ENCODE results near the gene ULBP2. TPM values are rescaled to one million over a fixed set of nuclear protein-coding genes. Genes with fewer than 3 reads are reported as not detected.

ULBP2 gene
- total RNA-seq, 3 donors from 2014 or later (not counting 1 experiment from before 2014, with no cell fraction given): 0.98 to 2.4 (median 2.4) TPM

DNA sequence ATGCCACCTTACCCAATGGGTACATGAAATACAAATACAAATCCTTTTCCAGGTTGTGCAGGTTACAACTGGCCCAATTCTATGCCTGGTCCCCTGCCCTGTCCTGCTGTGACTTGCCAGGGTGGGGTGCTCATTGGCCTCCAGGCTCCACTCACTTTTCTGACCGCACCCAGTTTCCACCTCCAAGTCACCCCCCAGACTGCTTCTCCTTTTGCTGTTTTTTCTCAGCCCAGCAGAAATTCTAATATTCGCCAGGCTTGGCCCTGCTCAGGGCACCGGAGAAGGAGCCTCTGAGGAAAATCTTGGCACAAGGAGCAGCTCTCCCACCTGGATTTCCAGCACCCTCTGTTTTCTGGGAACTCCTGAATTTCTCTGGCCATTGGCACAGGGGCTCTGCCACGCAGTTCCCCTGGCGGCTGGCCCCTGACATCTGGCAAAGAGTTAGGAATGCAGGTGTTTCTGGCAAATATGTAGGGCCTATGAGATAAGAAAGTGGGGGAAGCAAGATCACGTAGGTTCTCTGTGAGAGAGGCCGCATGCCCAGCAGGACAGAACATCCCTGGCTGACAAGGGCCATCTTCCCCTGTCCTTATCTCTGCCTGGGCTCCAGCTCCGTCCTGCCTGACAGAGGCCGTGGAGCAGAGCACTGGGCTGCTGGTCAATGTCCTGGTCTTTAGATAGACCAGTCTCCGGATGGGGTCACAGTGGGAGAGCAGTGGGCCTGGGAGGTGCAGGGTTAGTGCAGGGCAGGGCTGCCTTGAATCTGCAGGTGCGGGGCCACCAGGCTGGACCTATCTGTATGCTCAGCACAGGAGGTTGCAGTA lies 41.0 kb upstream of the ULBP2 start:
- peaks cover 0 to 3% of the 10 kb centered on the region in 2 donors for H3K4me1 Mint-ChIP-seq
- Histone ChIP-seq H3K4me3 (ENCODE audit: low read length) (no peak overlapping the region), H3K27me3 (ENCODE audit: control insufficient read depth, insufficient read depth, low read length) (no peaks in the 10 kb centered on the region), H3K27ac (ENCODE audit: low read length) (no peak overlapping the region), H3K36me3 (ENCODE audit: control insufficient read depth, insufficient read depth, low read length) (no peaks in the 10 kb centered on the region), H3K4me1 (ENCODE audit: control insufficient read depth, insufficient read depth, low read length) (no peaks in the 10 kb centered on the region), H3K9me3 (ENCODE audit: control insufficient read depth, insufficient read depth, low read length) (no peaks in the 10 kb centered on the region)
- no peak overlapping the region for H3K27ac Mint-ChIP-seq
- peaks cover 9 to 10% of the 10 kb centered on the region in 2 donors for H3K27me3 Mint-ChIP-seq (ENCODE audit: low read depth in 2 of 2)
- 93% methylated on average over 11 of the region's 11 CpGs for WGBS (ENCODE audit: insufficient coverage)
- intact Hi-C loops (cut with micrococcal nuclease): no loop called here
- no peak overlapping the region for H3K4me3 Mint-ChIP-seq
- no peaks in the 10 kb centered on the region for H3K9me3 Mint-ChIP-seq
- TF ChIP-seq, protein P1, sequence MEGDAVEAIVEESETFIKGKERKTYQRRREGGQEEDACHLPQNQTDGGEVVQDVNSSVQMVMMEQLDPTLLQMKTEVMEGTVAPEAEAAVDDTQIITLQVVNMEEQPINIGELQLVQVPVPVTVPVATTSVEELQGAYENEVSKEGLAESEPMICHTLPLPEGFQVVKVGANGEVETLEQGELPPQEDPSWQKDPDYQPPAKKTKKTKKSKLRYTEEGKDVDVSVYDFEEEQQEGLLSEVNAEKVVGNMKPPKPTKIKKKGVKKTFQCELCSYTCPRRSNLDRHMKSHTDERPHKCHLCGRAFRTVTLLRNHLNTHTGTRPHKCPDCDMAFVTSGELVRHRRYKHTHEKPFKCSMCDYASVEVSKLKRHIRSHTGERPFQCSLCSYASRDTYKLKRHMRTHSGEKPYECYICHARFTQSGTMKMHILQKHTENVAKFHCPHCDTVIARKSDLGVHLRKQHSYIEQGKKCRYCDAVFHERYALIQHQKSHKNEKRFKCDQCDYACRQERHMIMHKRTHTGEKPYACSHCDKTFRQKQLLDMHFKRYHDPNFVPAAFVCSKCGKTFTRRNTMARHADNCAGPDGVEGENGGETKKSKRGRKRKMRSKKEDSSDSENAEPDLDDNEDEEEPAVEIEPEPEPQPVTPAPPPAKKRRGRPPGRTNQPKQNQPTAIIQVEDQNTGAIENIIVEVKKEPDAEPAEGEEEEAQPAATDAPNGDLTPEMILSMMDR (IDR thresholded peaks at IDR 0.05): no peak
- DNase-seq (no peak), ATAC-seq (no peak)
- H3K36me3 Mint-ChIP-seq: no peaks in the 10 kb centered on the region

DNA sequence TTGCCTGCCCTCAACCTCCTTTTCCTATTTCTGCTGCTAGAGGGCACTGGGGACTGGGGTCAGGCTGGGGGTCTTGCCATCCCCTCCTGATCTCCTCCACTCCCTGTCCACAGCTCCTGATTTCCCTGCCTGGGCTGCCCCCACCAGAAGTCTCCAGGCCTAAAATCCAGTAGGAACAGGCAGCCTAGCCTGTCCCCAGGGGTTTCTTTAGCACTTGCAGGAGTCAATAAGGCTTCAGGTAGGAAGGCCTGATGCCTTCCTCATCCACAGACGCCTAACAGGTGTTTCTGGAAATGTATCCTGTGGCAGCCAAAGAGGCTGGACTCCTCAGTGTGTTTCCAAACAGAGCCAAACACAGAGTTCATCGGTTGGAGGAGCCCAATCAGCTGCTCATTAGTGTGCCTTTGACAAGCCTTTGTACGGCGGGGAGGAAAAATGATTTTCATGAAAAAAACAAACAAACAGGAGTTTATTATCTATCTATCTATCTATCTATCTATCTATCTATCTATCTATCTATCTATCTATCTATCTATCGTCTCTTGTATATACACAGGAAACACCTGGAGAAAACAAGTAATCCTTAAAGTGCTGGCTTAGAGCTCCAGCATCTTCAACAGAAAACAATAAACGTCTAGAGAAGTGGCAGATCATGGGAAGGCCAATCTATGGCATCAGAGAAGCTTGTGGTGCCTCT lies 40.2 kb upstream of the ULBP2 start:
- Histone ChIP-seq H3K36me3 (ENCODE audit: control insufficient read depth, insufficient read depth, low read length) (no peaks in the 10 kb centered on the region), H3K27me3 (ENCODE audit: control insufficient read depth, insufficient read depth, low read length) (no peaks in the 10 kb centered on the region), H3K9me3 (ENCODE audit: control insufficient read depth, insufficient read depth, low read length) (no peaks in the 10 kb centered on the region), H3K4me1 (ENCODE audit: control insufficient read depth, insufficient read depth, low read length) (no peaks in the 10 kb centered on the region), H3K27ac (ENCODE audit: low read length) (no peak overlapping the region), H3K4me3 (ENCODE audit: low read length) (no peak overlapping the region)
- no peaks in the 10 kb centered on the region for H3K9me3 Mint-ChIP-seq
- H3K4me3 Mint-ChIP-seq: no peak overlapping the region
- no peaks in the 10 kb centered on the region for H3K36me3 Mint-ChIP-seq
- intact Hi-C loops (cut with micrococcal nuclease): no loop called here
- DNase-seq (no peak), ATAC-seq (no peak)
- TF ChIP-seq, protein P1 (IDR thresholded peaks at IDR 0.05): no peak
- no peak overlapping the region for H3K27ac Mint-ChIP-seq
- H3K27me3 Mint-ChIP-seq (ENCODE audit: low read depth in 2 of 2): peaks cover 9 to 10% of the 10 kb centered on the region in 2 donors
- H3K4me1 Mint-ChIP-seq: no peaks in the 10 kb centered on the region
- WGBS (ENCODE audit: insufficient coverage): 87% methylated on average over 6 of the region's 6 CpGs

DNA sequence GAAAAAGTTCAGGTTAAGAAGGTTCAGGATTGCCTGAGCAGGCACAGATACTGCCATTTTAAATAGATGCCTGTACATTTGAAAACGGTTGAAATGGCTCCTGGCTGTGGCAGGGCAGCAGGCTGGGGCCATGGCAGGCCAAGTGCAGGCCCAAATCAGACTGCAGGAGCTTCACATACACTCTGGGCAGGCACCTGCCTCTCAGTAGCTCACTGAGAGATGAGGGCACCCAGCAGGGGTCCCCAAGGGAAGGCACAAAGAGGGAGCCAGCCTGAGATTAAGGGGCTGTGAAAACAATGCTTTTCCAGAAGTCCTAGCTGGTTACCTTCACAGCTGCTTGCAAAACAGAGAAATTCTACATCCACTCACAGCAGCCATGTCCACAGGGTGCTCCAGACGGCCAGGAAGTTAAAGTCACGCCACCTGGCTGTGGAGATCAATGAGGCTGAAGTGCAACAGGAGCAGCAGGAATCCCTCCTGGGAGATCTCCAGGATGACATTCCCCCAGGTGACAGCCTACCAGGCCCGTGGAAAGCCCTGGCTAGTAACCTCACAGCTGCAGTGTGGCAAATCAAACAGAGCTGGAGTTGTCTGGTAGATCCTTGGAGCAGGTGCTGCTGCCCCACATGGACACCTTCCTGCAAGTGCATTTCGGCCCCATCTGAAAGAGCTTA lies 37.7 kb upstream of the ULBP2 start:
- TF ChIP-seq, protein P1 (IDR thresholded peaks at IDR 0.05): no peak
- intact Hi-C loops (cut with micrococcal nuclease): no loop called here
- H3K27me3 Mint-ChIP-seq (ENCODE audit: low read depth in 2 of 2): peaks cover 5 to 8% of the 10 kb centered on the region in 2 donors
- WGBS (ENCODE audit: insufficient coverage): 78% methylated on average over 5 of the region's 5 CpGs
- Histone ChIP-seq H3K4me1 (ENCODE audit: control insufficient read depth, insufficient read depth, low read length) (no peaks in the 10 kb centered on the region), H3K9me3 (ENCODE audit: control insufficient read depth, insufficient read depth, low read length) (peaks cover 8% of the 10 kb centered on the region), H3K4me3 (ENCODE audit: low read length) (no peak overlapping the region), H3K36me3 (ENCODE audit: control insufficient read depth, insufficient read depth, low read length) (no peaks in the 10 kb centered on the region), H3K27ac (ENCODE audit: low read length) (no peak overlapping the region), H3K27me3 (ENCODE audit: control insufficient read depth, insufficient read depth, low read length) (no peaks in the 10 kb centered on the region)
- no peak overlapping the region for H3K4me3 Mint-ChIP-seq
- no peak for DNase-seq
- H3K27ac Mint-ChIP-seq: no peak overlapping the region
- no peak for ATAC-seq
- H3K9me3 Mint-ChIP-seq: no peaks in the 10 kb centered on the region
- no peaks in the 10 kb centered on the region for H3K36me3 Mint-ChIP-seq
- H3K4me1 Mint-ChIP-seq: no peaks in the 10 kb centered on the region
